GM21390 (cell line): Measurements from ENCODE around the gene LY6G5C.
A peak's percentile ranks its signal among the peaks of the same experiment; 100 is the strongest.

ENCODE experiments used
- ATAC-seq: cut with Tn5 transposase; IDR thresholded peaks from one replicate; pipeline ENCODE4 v1.9.1; 2021; ENCODE audit not compliant: unreplicated experiment

LY6G5C gene

GRCh38 chr6:31691564-31692108 is 10.8 kb upstream of the LY6G5C start:
- no peak for ATAC-seq

GRCh38 chr6:31691078-31691463 is 10.2 kb upstream of the LY6G5C start:
- no peak for ATAC-seq

- no peak for ATAC-seq
These were observed 9.6 kb upstream of the LY6G5C start for GRCh38 chr6:31690231-31691077.

GRCh38 chr6:31689249-31690110 is 8.6 kb upstream of the LY6G5C start:
- ATAC-seq, result no peak

GRCh38 chr6:31687860-31688693 is 7.2 kb upstream of the LY6G5C start:
- ATAC-seq, result no peak

GRCh38 chr6:31687321-31687720 is 6.5 kb upstream of the LY6G5C start:
- ATAC-seq, result no peak

GRCh38 chr6:31686483-31686882 is 5.6 kb upstream of the LY6G5C start:
- ATAC-seq, result no peak

- no peak for ATAC-seq
These were observed 2.7 kb upstream of the LY6G5C start for GRCh38 chr6:31683591-31683990.

GRCh38 chr6:31681135-31681671 is 336 bp upstream of the LY6G5C start:
- ATAC-seq, result no peak

GRCh38 chr6:31677955-31678354 is 2.9 kb downstream of the LY6G5C start:
- ATAC-seq, result no peak

GRCh38 chr6:31676904-31677303 is 4.0 kb downstream of the LY6G5C start:
- no peak for ATAC-seq

- ATAC-seq, result no peak
These were observed 4.5 kb downstream of the LY6G5C start for GRCh38 chr6:31676322-31676903.

- ATAC-seq, result no peak
These were observed 11.2 kb downstream of the LY6G5C start, which contains the start of gene LY6G5B for GRCh38 chr6:31669676-31670075. TSS of gene LY6G5B (plus strand) at chr6:31669976. CDS start at chr6:31670951, 975 bp downstream.

GRCh38 chr6:31666337-31666965 is 14.4 kb downstream of the LY6G5C start:
- ATAC-seq, result no peak

- peak; percentile 78 for ATAC-seq
These were observed 15.1 kb downstream of the LY6G5C start, which contains the start of gene CSNK2B for GRCh38 chr6:31665501-31666336. TSS of gene CSNK2B (plus strand) at chr6:31666080. CDS start at chr6:31666832, 752 bp downstream.

GRCh38 chr6:31664790-31665500 is 15.9 kb downstream of the LY6G5C start, which contains the start of gene GPANK1:
TSS of gene GPANK1 (minus strand) at chr6:31664997. CDS start at chr6:31664478, 519 bp downstream.
- no peak for ATAC-seq

GRCh38 chr6:31663961-31664789 is 16.7 kb downstream of the LY6G5C start:
- ATAC-seq, result no peak
